H9 (cell line): ENCODE results near the gene TTC3. TPM values are rescaled to one million over a fixed set of nuclear protein-coding genes. Genes with fewer than 3 reads are reported as not detected.

Experiments
- DNase-seq: peaks from one replicate; pipeline ENCODE4 v3.0.0-alpha.2; 2017
- H2AFZ ChIP-seq: one replicate; pipeline ENCODE4 v1.6.1; 2013; ENCODE audit warnings: mild to moderate bottlenecking, low read length, control low read depth, moderate library complexity
- H2AK5ac ChIP-seq: 2 replicates; pipeline ENCODE4 v1.6.1; 2013; ENCODE audit warnings: low read length, control low read depth, mixed read lengths; ENCODE audit not compliant: insufficient read length
- H2BK120ac ChIP-seq: one replicate; pipeline ENCODE4 v1.6.1; 2013; ENCODE audit warnings: low read depth, mild to moderate bottlenecking, low read length, control low read depth, inconsistent platforms; ENCODE audit not compliant: poor library complexity, severe bottlenecking
- H2BK12ac ChIP-seq: 2 replicates; pipeline ENCODE4 v1.6.1; 2013; ENCODE audit warnings: low read length, control low read depth, mixed read lengths, low read depth; ENCODE audit not compliant: insufficient read length
- H2BK15ac ChIP-seq: 2 replicates; pipeline ENCODE4 v1.6.1; 2013; ENCODE audit warnings: low read depth, low read length, control low read depth
- H2BK20ac ChIP-seq: one replicate; pipeline ENCODE4 v1.6.1; 2013; ENCODE audit warnings: low read depth, mild to moderate bottlenecking, low read length, control low read depth, inconsistent platforms; ENCODE audit not compliant: poor library complexity, severe bottlenecking
- H2BK5ac ChIP-seq: 2 replicates; pipeline ENCODE4 v1.6.1; 2013; ENCODE audit warnings: low read length, control low read depth, mixed read lengths; ENCODE audit not compliant: insufficient read length
- H3K14ac ChIP-seq: 2 replicates; pipeline ENCODE4 v1.6.1; 2013; ENCODE audit warnings: low read length, control low read depth; ENCODE audit not compliant: insufficient read depth
- H3K18ac ChIP-seq: 2 replicates; pipeline ENCODE4 v1.6.1; 2013; ENCODE audit warnings: low read depth, mild to moderate bottlenecking, mixed read lengths, low read length, control low read depth; ENCODE audit not compliant: insufficient read length
- H3K23ac ChIP-seq: 2 replicates; pipeline ENCODE4 v1.6.1; 2013; ENCODE audit warnings: low read length, control low read depth, mixed read lengths, low read depth; ENCODE audit not compliant: insufficient read length
- H3K23me2 ChIP-seq: 2 replicates; pipeline ENCODE4 v1.6.1; 2013; ENCODE audit warnings: low read depth, mild to moderate bottlenecking, mixed read lengths, low read length, control low read depth; ENCODE audit not compliant: insufficient read length, poor library complexity, severe bottlenecking
- H3K27ac ChIP-seq: 2 replicates; pipeline ENCODE4 v1.5.1; 2013; ENCODE audit warnings: low read length, control low read depth, mixed read lengths, low read depth; ENCODE audit not compliant: insufficient read length
- H3K27me3 ChIP-seq: 2 replicates; pipeline ENCODE4 v1.6.1; 2013; ENCODE audit warnings: low read length, control low read depth, inconsistent platforms; ENCODE audit not compliant: insufficient read depth
- H3K4ac ChIP-seq: 2 replicates; pipeline ENCODE4 v1.6.1; 2013; ENCODE audit warnings: low read depth, mild to moderate bottlenecking, control low read depth, inconsistent platforms, low read length, moderate library complexity
- H3K4me1 ChIP-seq: 2 replicates; pipeline ENCODE4 v1.6.1; 2013; ENCODE audit warnings: low read length, control low read depth, inconsistent platforms; ENCODE audit not compliant: insufficient read depth
- H3K4me2 ChIP-seq: 2 replicates; pipeline ENCODE4 v1.6.1; 2013; ENCODE audit warnings: low read length, control low read depth, mixed read lengths; ENCODE audit not compliant: insufficient read length, insufficient read depth
- H3K56ac ChIP-seq: 2 replicates; pipeline ENCODE4 v1.6.1; 2013; ENCODE audit warnings: low read depth, mild to moderate bottlenecking, mixed read lengths, low read length, control low read depth; ENCODE audit not compliant: insufficient read length
- H3K79me1 ChIP-seq: 2 replicates; pipeline ENCODE4 v1.6.1; 2013; ENCODE audit warnings: low read depth, mild to moderate bottlenecking, moderate library complexity, low read length, control low read depth, inconsistent platforms; ENCODE audit not compliant: insufficient read depth, poor library complexity, severe bottlenecking
- H3K79me2 ChIP-seq: 2 replicates; pipeline ENCODE4 v1.6.1; 2013; ENCODE audit warnings: low read length, control low read depth, inconsistent platforms; ENCODE audit not compliant: insufficient read depth
- H3K9ac ChIP-seq: 2 replicates; pipeline ENCODE4 v1.6.1; 2013; ENCODE audit warnings: low read length, control low read depth, mixed read lengths; ENCODE audit not compliant: insufficient read length; ENCODE audit errors: extremely low read depth
- H3K9me3 ChIP-seq: one replicate; pipeline ENCODE4 v1.6.1; 2013; ENCODE audit warnings: low read depth, low read length, inconsistent platforms; ENCODE audit not compliant: control insufficient read depth
- H3T11ph ChIP-seq: one replicate; pipeline ENCODE4 v1.6.1; 2013; ENCODE audit warnings: mild to moderate bottlenecking, low read length, control low read depth, inconsistent platforms
- H4K20me1 ChIP-seq: one replicate; pipeline ENCODE4 v1.6.1; 2013; ENCODE audit not compliant: control insufficient read depth, insufficient read length, insufficient read depth
- H4K5ac ChIP-seq: 2 replicates; pipeline ENCODE4 v1.6.1; 2013; ENCODE audit warnings: low read depth, mild to moderate bottlenecking, mixed read lengths, low read length, control low read depth; ENCODE audit not compliant: insufficient read length
- H4K8ac ChIP-seq: replicated peaks from 2 replicates; pipeline ENCODE4 v1.6.1; 2013; ENCODE audit warnings: low read length, control low read depth, mixed read lengths, low read depth; ENCODE audit not compliant: insufficient read length
- H4K91ac ChIP-seq: 2 replicates; pipeline ENCODE4 v1.6.1; 2013; ENCODE audit warnings: low read depth, mild to moderate bottlenecking, moderate library complexity, mixed read lengths, low read length, control low read depth; ENCODE audit not compliant: insufficient read length
- H3K27ac Mint-ChIP-seq, 3 experiments: 2 replicates in 2 of 3; 3 replicates in 1 of 3; pipeline ENCODE4 v1.8.0; 2020 to 2021; ENCODE audit warnings: mixed read lengths in 3 of 3, mild to moderate bottlenecking in 1 of 3, moderate library complexity in 1 of 3
- H3K27me3 Mint-ChIP-seq: 2 replicates; pipeline ENCODE4 v1.8.0; 2021; ENCODE audit warnings: low read depth, mild to moderate bottlenecking, moderate library complexity, mixed read lengths
- H3K36me3 Mint-ChIP-seq, 3 experiments: 2 replicates in 2 of 3; 3 replicates in 1 of 3; pipeline ENCODE4 v1.8.0; 2020 to 2021; ENCODE audit warnings: low read depth in 3 of 3, mixed read lengths in 3 of 3; ENCODE audit not compliant: insufficient read depth in 1 of 3
- H3K4me1 Mint-ChIP-seq, 2 experiments: 2 replicates each; pipeline ENCODE4 v1.8.0; 2020; ENCODE audit warnings: mixed read lengths in 2 of 2
- H3K4me3 Mint-ChIP-seq, 2 experiments: 2 replicates in 1 of 2; 3 replicates in 1 of 2; pipeline ENCODE4 v1.8.0; 2020 to 2021; ENCODE audit warnings: mild to moderate bottlenecking in 2 of 2, mixed read lengths in 2 of 2, moderate library complexity in 1 of 2
- H3K9me3 Mint-ChIP-seq, 2 experiments: 2 replicates in 1 of 2; 3 replicates in 1 of 2; pipeline ENCODE4 v1.8.0; 2020; ENCODE audit warnings: mild to moderate bottlenecking in 2 of 2, mixed read lengths in 2 of 2, moderate library complexity in 1 of 2
- WGBS: extraction: QIAGEN DNeasy Blood & Tissue Kit; methylation state at CpG from one replicate; pipeline ENCODE4 v1.1.7; 2013; ENCODE audit warnings: missing lambda C conversion rate, low lambda C conversion rate, mixed read lengths; ENCODE audit not compliant: insufficient read length; ENCODE audit errors: extremely low coverage; 5-methylcytosine and 5-hydroxymethylcytosine counted together
- total RNA-seq: library from RNA; stranded (reverse); gene quantifications from 2 replicates; pipeline ENCODE4 v1.2.1, GENCODE V29; 2021
- TF ChIP-seq, protein P1 (sequence below): fragments of 200-600 bp; sonication (generic); conservative IDR thresholded peaks from 3 replicates; pipeline ENCODE4 v1.8.0; 2021; ENCODE audit warnings: antibody characterized with exemption, mild to moderate bottlenecking

The TTC3 gene
- total RNA-seq, 1 experiment from 2014 or later: 46.5 TPM

DNA sequence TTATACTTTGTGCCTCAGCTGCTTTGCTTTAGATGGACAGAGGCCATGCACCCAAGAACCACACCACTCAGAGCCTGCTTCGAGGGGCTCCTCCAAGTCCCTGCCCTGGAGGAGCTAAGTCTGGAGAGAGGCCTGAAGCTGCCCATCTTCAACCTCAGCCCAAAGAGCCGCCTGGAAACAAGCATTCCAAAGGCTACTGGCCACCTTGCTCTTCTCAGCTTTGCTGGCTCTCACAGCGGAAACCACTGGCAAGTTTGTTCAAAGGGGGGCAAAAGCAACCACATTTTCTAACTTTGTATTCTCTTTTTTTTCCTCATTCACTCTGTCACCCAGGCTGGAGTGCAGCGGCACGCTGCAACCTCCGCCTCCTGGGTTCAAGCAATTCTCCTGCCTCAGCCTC lies 170.9 kb downstream of the TTC3 start:
- Histone ChIP-seq H4K8ac (no peak overlapping the region), H3K4ac (no peak overlapping the region), H2AK5ac (no peak overlapping the region), H3T11ph (no peak overlapping the region), H2BK5ac (no peak overlapping the region), H2AFZ (no peak overlapping the region), H3K27me3 (no peaks in the 10 kb centered on the region), H3K4me2 (no peak overlapping the region), H2BK120ac (no peak overlapping the region), H3K79me2 (peaks cover 6% of the 10 kb centered on the region; the same call in 1 of the 2 replicates), H3K79me1 (peaks cover 9% of the 10 kb centered on the region), H4K20me1 (no peaks in the 10 kb centered on the region), H3K23me2 (no peaks in the 10 kb centered on the region), H3K4me1 (no peaks in the 10 kb centered on the region; the same call in 1 of the 2 replicates), H2BK12ac (no peak overlapping the region), H3K9me3 (no peaks in the 10 kb centered on the region), H3K56ac (no peak overlapping the region), H3K27ac (no peak overlapping the region), H3K14ac (no peak overlapping the region), H3K9ac (no peak overlapping the region), H2BK15ac (no peak overlapping the region), H3K23ac (no peak overlapping the region), H2BK20ac (no peak overlapping the region), H3K18ac (no peak overlapping the region), H4K91ac (no peak overlapping the region), H4K5ac (no peak overlapping the region)
- H3K27ac Mint-ChIP-seq: 0 out of 7 replicates have a peak overlapping the region, but pooled peaks of 1 of the 3 experiments have one; percentile 5
- no peaks in the 10 kb centered on the region for H3K27me3 Mint-ChIP-seq
- H3K4me3 Mint-ChIP-seq: no peak overlapping the region
- no CpG with 5 or more reads among the region's 6 CpGs for WGBS
- H3K36me3 Mint-ChIP-seq: peaks cover 2 to 23% (median 19%) of the 10 kb centered on the region in 3 experiments; a peak in 6 of 7 replicates
- peaks cover 36 to 44% of the 10 kb centered on the region in 2 experiments for H3K4me1 Mint-ChIP-seq
- TF ChIP-seq, protein P1, sequence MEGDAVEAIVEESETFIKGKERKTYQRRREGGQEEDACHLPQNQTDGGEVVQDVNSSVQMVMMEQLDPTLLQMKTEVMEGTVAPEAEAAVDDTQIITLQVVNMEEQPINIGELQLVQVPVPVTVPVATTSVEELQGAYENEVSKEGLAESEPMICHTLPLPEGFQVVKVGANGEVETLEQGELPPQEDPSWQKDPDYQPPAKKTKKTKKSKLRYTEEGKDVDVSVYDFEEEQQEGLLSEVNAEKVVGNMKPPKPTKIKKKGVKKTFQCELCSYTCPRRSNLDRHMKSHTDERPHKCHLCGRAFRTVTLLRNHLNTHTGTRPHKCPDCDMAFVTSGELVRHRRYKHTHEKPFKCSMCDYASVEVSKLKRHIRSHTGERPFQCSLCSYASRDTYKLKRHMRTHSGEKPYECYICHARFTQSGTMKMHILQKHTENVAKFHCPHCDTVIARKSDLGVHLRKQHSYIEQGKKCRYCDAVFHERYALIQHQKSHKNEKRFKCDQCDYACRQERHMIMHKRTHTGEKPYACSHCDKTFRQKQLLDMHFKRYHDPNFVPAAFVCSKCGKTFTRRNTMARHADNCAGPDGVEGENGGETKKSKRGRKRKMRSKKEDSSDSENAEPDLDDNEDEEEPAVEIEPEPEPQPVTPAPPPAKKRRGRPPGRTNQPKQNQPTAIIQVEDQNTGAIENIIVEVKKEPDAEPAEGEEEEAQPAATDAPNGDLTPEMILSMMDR: no peak
- no peak for DNase-seq
- peaks cover 0 to 3% of the 10 kb centered on the region in 2 experiments; a peak in 2 of 5 replicates for H3K9me3 Mint-ChIP-seq
